HL-60 (cell line): ENCODE results near the gene BCAP29.

Source experiments
- GABPA ChIP-seq: IDR thresholded peaks from 2 replicates; pipeline ENCODE4 v1.6.1; 2012; ENCODE audit warnings: low read depth
- TF ChIP-seq, protein P1 (sequence below): IDR thresholded peaks from one replicate; pipeline ENCODE4 v1.5.1; 2011; ENCODE audit warnings: low read length, control low read depth, inconsistent platforms; ENCODE audit not compliant: insufficient read depth

DNA sequence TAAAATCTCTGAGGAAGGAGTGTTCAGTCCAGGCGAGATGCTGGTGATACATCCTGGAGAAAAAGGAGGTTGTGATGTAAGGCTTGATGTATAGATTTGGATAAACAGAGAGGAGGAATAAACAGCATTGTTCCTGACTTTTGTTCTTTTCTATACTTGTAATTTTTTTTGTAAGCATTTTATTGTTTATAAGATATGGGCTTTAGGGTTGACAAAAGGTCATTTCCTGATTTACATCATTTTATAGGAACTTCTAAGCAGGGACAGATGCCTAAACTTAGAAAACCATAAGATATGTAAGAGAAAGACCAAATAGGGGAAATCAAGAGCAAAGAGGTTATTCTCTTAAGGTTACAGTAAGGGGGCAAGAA is 63.9 kb downstream of the BCAP29 start:
- TF ChIP-seq GABPA, result no peak
- TF ChIP-seq, protein P1, sequence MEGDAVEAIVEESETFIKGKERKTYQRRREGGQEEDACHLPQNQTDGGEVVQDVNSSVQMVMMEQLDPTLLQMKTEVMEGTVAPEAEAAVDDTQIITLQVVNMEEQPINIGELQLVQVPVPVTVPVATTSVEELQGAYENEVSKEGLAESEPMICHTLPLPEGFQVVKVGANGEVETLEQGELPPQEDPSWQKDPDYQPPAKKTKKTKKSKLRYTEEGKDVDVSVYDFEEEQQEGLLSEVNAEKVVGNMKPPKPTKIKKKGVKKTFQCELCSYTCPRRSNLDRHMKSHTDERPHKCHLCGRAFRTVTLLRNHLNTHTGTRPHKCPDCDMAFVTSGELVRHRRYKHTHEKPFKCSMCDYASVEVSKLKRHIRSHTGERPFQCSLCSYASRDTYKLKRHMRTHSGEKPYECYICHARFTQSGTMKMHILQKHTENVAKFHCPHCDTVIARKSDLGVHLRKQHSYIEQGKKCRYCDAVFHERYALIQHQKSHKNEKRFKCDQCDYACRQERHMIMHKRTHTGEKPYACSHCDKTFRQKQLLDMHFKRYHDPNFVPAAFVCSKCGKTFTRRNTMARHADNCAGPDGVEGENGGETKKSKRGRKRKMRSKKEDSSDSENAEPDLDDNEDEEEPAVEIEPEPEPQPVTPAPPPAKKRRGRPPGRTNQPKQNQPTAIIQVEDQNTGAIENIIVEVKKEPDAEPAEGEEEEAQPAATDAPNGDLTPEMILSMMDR, result no peak
